Measurements from ENCODE around the gene DRD2.

DNA sequence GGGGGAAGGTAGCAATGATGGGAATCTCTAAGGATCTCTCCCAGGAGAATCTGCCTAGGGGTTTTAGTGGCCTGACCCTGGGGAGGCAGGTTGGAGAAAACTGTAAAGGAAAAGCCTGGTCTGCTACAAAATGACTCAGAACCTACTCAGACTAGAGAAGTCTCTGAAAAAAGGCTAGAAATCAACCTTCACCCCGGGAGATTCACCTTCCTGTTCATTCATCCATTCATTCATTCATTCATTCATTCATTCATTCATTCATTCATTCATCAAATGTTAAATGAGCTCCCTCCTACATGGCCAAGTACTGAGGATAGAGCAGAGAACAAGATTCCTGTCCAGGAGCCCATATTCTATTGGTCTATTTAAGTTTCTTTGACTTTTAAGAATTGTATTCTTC lies 96.5 kb downstream of the DRD2 start:
- no peak for TF ChIP-seq CTCF (conservative IDR thresholded peaks at IDR 0.05)
- no peak for TF ChIP-seq ZFX (IDR thresholded peaks at IDR 0.05)
